ENCODE results near the gene PRRC2A. TPM values are rescaled to one million over a fixed set of nuclear protein-coding genes. Genes with fewer than 3 reads are reported as not detected.

The PRRC2A gene
- total and polyA plus RNA-seq, 12 donors = 83.9 to 179 (median 98.9) TPM

DNA sequence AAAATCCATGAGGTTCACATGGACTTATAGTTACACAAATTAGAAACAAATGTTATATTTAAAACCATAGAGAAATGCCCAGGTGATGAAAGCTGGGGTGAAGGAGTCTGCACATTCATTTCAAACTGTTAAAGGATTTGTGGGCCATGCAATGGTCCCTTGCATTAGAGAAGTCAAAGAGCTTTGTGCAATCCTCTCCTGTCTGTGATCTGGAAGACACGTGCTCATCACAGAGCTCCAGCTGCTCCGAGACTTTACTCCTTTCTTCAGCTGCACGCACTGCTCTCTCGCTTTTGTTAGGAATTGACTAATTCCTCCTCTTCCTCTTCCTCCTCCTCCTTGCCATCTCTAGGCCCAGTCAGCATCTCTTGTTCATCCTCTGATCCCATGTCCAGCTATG lies 9.5 kb upstream of the PRRC2A start:
- 67 to 73% methylated on average over 4 of the region's 4 CpGs for WGBS, 2 donors
- Histone ChIP-seq H3K27me3 (no peaks in the 10 kb centered on the region), H3K36me3 (no peaks in the 10 kb centered on the region), H3K4me1 (peaks cover 0 to 7% (median 0%) of the 10 kb centered on the region in 9 donors), H3K27ac (no peak overlapping the region), H3K9me3 (no peaks in the 10 kb centered on the region), H3K4me3 (no peak overlapping the region)
- no peak for DNase-seq
- peak in 1 of 8 donors; percentile 22 for ATAC-seq
- TF ChIP-seq, protein P1, sequence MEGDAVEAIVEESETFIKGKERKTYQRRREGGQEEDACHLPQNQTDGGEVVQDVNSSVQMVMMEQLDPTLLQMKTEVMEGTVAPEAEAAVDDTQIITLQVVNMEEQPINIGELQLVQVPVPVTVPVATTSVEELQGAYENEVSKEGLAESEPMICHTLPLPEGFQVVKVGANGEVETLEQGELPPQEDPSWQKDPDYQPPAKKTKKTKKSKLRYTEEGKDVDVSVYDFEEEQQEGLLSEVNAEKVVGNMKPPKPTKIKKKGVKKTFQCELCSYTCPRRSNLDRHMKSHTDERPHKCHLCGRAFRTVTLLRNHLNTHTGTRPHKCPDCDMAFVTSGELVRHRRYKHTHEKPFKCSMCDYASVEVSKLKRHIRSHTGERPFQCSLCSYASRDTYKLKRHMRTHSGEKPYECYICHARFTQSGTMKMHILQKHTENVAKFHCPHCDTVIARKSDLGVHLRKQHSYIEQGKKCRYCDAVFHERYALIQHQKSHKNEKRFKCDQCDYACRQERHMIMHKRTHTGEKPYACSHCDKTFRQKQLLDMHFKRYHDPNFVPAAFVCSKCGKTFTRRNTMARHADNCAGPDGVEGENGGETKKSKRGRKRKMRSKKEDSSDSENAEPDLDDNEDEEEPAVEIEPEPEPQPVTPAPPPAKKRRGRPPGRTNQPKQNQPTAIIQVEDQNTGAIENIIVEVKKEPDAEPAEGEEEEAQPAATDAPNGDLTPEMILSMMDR (IDR thresholded peaks at IDR 0.05) = no peak
- intact Hi-C loops (cut with DNase I) = no loop called here

DNA sequence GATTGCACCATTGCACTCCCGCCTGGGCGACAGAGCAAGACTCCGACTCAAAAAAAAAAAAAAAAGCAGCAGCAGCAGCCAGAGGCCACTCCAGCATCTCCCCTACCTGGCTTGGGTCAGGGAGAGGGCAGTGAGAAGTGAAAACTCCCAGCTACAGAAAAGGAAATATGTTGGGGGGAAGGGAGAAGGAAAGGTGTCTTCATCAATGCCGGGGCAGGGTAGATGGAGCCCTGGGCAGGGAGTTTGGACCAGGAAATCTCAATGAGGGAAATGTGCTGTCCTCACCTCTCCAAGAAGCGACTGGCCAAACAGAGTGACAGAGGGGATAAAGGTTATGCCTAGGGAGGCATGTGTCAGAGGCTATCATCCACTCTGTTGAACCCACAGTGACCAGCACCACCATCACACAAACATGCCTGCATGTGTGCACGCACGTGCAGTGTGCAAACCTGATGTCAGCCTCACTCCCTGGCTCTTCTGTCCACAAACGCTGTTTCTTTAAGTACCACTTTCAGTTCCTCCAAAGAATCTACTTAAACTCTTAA lies 6.4 kb upstream of the PRRC2A start:
- H3K4me1 ChIP-seq = peaks cover 0 to 7% (median under 1%) of the 10 kb centered on the region in 9 donors
- 78 to 81% methylated on average over 8 of the region's 8 CpGs for WGBS, 2 donors
- peak overlapping the region in 1 of 10 donors; percentile 86 for H3K27ac ChIP-seq
- DNase-seq (no peak), ATAC-seq (peak in 2 of 8 donors; percentile 42 to 52)
- H3K27me3 ChIP-seq = no peaks in the 10 kb centered on the region
- peak overlapping the region in 1 of 10 donors; percentile 49 for H3K4me3 ChIP-seq
- H3K36me3 ChIP-seq = no peaks in the 10 kb centered on the region
- TF ChIP-seq, protein P1 (IDR thresholded peaks at IDR 0.05) = no peak
- intact Hi-C loops (cut with DNase I) = no loop called here
- no peaks in the 10 kb centered on the region for H3K9me3 ChIP-seq

DNA sequence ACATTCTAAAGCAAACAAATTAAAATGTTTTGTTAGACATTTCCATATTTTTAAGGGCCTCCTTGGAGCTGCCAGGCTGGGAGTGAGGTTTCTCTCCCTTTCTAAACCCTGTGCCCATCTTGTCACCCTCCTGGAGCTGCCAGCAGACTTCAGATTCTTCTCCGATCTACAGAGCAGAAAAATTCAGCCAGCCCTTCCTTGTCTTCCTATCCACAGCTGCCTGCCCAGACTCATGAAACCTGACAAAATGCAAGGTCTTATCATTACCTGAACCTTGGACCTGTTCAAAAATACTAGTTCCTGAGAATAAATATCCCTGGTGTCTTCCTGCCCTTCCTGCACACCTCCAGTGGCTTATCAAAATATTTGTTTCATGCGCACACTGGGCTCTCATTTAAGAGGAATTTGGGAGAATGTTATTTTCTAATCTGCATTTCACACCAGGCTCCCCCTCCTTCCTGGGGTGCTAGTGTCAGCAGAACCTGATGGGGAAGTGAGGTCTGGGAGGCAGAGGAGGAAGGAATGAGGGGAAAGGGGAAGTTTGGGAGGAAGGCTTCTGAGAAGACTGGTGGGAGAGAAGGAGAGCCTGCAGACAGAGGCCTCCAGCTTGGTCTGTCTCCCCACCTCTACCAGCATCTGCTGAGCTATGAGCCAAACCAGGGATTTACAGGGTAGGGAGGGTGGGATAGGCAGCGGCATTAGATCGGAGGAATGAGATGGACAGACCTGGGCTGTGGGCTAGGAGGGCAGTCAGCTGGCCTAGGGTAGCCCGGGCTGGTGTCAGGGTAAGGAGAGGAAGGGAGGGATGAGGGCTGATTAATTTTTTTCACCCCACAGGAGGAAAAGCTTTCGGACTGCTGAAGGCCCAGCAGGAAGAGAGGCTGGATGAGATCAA lies 5.6 kb upstream of the PRRC2A start, which contains the start of gene AIF1:
Gene AIF1 (plus strand): TSS at position 551 of the 895 bp plus-strand sequence. CDS start 96 bp downstream, at position 647.
- TF ChIP-seq, protein P1 (IDR thresholded peaks at IDR 0.05) = no peak
- H3K27me3 ChIP-seq = no peaks in the 10 kb centered on the region
- H3K9me3 ChIP-seq = no peaks in the 10 kb centered on the region
- DNase-seq (no peak), ATAC-seq (peak in 2 of 8 donors; percentile 26 to 31)
- H3K36me3 ChIP-seq = no peaks in the 10 kb centered on the region
- peaks cover 0 to 13% (median 5%) of the 10 kb centered on the region in 9 donors for H3K4me1 ChIP-seq
- peak within 1 kb of the TSS in 5 of 10 donors; percentile 26 to 86 (median 37) for H3K27ac ChIP-seq
- WGBS, 2 donors = 62 to 74% methylated on average over 6 of the region's 6 CpGs
- intact Hi-C loops (cut with DNase I) = loop anchor here in 2 of 10 donors (5.0 kb wide), 1 partner anchor 68 kb away; the partner anchor contains the start of genes ATP6V1G2 (in 2 of the 2) and NFKBIL1 (in 2 of the 2)
- peak within 1 kb of the TSS in 6 of 10 donors; percentile 19 to 49 (median 28) for H3K4me3 ChIP-seq

DNA sequence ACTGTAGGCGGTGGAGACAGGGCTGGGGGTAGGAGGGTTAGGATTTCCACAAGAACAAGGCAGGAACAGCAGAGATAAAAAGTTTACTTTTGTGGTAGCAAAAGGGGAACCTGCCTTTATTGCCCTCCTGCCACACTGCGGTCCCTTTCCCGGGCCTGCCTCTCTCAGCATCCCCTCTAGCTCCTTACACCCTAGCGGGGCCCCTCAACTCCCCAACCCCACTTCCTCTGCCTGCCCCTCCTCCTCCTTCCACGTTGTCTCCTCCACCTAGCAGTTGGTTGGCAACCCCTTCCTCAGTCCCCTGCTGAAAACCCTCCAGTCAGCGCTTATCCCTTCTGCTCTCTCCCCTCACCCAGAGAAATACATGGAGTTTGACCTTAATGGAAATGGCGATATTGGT lies 4.8 kb upstream of the PRRC2A start:
- peak overlapping the region in 6 of 10 donors; percentile 19 to 49 (median 28) for H3K4me3 ChIP-seq
- H3K4me1 ChIP-seq = peaks cover 0 to 13% (median 5%) of the 10 kb centered on the region in 9 donors
- H3K36me3 ChIP-seq = no peaks in the 10 kb centered on the region
- TF ChIP-seq, protein P1 (IDR thresholded peaks at IDR 0.05) = no peak
- DNase-seq = no peak
- 64 to 72% methylated on average over 7 of the region's 7 CpGs for WGBS, 2 donors
- peak overlapping the region in 5 of 10 donors; percentile 26 to 86 (median 37) for H3K27ac ChIP-seq
- no peaks in the 10 kb centered on the region for H3K27me3 ChIP-seq
- no peaks in the 10 kb centered on the region for H3K9me3 ChIP-seq
- ATAC-seq = no peak
- intact Hi-C loops (cut with DNase I) = loop anchor here in 2 of 10 donors (5.0 kb wide), 1 partner anchor 68 kb away; the partner anchor contains the start of genes ATP6V1G2 (in 2 of the 2) and NFKBIL1 (in 2 of the 2)
